IMR-90 (cell line): ENCODE results near the gene LCE1F. TPM values are rescaled to one million over a fixed set of nuclear protein-coding genes. Genes with fewer than 3 reads are reported as not detected.

Experiments
- ATAC-seq: fragments of 200-7000 bp; cut with Tn5 transposase; 2 replicates; pipeline ENCODE4 v1.9.1; 2020; ENCODE audit warnings: low read depth, mild to moderate bottlenecking, moderate library complexity
- Bru-seq: library from RNA; stranded (reverse); fragments of 400-500 nt; gene quantifications from one replicate; lab custom pipeline; 2021; lab: Mats Ljungman, UMichigan
- BruChase-seq, 2 experiments: library from RNA; stranded (reverse); fragments of 400-500 nt; gene quantifications; one replicate each; lab custom pipeline; 2021; lab: Mats Ljungman, UMichigan
- BruUV-seq: library from RNA; stranded (reverse); fragments of 400-500 nt; replicated peaks from 2 replicates; lab custom pipeline; 2021; lab: Mats Ljungman, UMichigan
- CTCF ChIA-PET: fragments of 300-600 bp; formaldehyde crosslinking; extraction: SDS; loops from one replicate; lab custom pipeline; 2021; ENCODE audit warnings: antibody characterized with exemption; lab: Yijun Ruan, JAX
- POLR2A ChIA-PET: fragments of 300-600 bp; sonication (Branson Sonifier 250); formaldehyde crosslinking; loops from one replicate; lab custom pipeline; 2022; ENCODE audit warnings: antibody characterized with exemption; ENCODE audit not compliant: unreplicated experiment; lab: Charles Lee
- DNase-seq: peaks from one replicate; pipeline ENCODE4 v3.0.0; 2013
- H2AFZ ChIP-seq: replicated peaks from 2 replicates; pipeline ENCODE3; 2013; ENCODE audit warnings: low read length, mild to moderate bottlenecking; ENCODE audit not compliant: poor library complexity
- H2AK5ac ChIP-seq: 2 replicates; pipeline ENCODE4 v1.6.1; 2013; ENCODE audit warnings: low read depth, low read length, inconsistent platforms
- H2AK9ac ChIP-seq: replicated peaks from 2 replicates; pipeline ENCODE3; 2013; ENCODE audit warnings: mild to moderate bottlenecking, low read depth, low read length, moderate library complexity; ENCODE audit not compliant: poor library complexity
- H2BK120ac ChIP-seq: 2 replicates; pipeline ENCODE4 v1.6.1; 2013; ENCODE audit warnings: low read depth, low read length, inconsistent platforms
- H2BK15ac ChIP-seq: 3 replicates; pipeline ENCODE4 v1.6.1; 2013; ENCODE audit warnings: low read depth, low read length, inconsistent platforms
- H2BK20ac ChIP-seq: 2 replicates; pipeline ENCODE4 v1.6.1; 2013; ENCODE audit warnings: low read depth, mild to moderate bottlenecking, inconsistent platforms, low read length, moderate library complexity
- H2BK5ac ChIP-seq: 2 replicates; pipeline ENCODE4 v1.6.1; 2013; ENCODE audit warnings: mild to moderate bottlenecking, low read depth, low read length, inconsistent platforms; ENCODE audit not compliant: poor library complexity, severe bottlenecking
- H3K14ac ChIP-seq: replicated peaks from 2 replicates; pipeline ENCODE4 v1.6.1; 2013; ENCODE audit warnings: low read depth, low read length, inconsistent platforms
- H3K18ac ChIP-seq: 2 replicates; pipeline ENCODE4 v1.6.1; 2013; ENCODE audit warnings: low read depth, low read length, control low read depth
- H3K23ac ChIP-seq: 2 replicates; pipeline ENCODE4 v1.6.1; 2013; ENCODE audit warnings: low read depth, low read length, inconsistent platforms
- H3K27ac ChIP-seq: 2 replicates; pipeline ENCODE4 v1.5.1; 2013; ENCODE audit warnings: mild to moderate bottlenecking, control low read depth, low read length; ENCODE audit not compliant: insufficient read depth
- H3K27me3 ChIP-seq: 2 replicates; pipeline ENCODE4 v1.6.1; 2013; ENCODE audit warnings: low read length; ENCODE audit not compliant: control insufficient read depth, insufficient read depth
- H3K36me3 ChIP-seq: 2 replicates; pipeline ENCODE4 v1.6.1; 2013; ENCODE audit warnings: low read length, mixed read lengths; ENCODE audit not compliant: control insufficient read depth, insufficient read depth
- H3K4ac ChIP-seq: 2 replicates; pipeline ENCODE4 v1.6.1; 2013; ENCODE audit warnings: low read depth, low read length, inconsistent platforms
- H3K4me1 ChIP-seq: 2 replicates; pipeline ENCODE4 v1.6.1; 2013; ENCODE audit warnings: low read length, mixed read lengths; ENCODE audit not compliant: control insufficient read depth, insufficient read depth
- H3K4me2 ChIP-seq: 2 replicates; pipeline ENCODE4 v1.6.1; 2013; ENCODE audit warnings: low read depth, mild to moderate bottlenecking, control low read depth, low read length, moderate library complexity
- H3K4me3 ChIP-seq: 2 replicates; pipeline ENCODE4 v1.5.1; 2013; ENCODE audit warnings: low read depth, mild to moderate bottlenecking, control low read depth, low read length, moderate library complexity; ENCODE audit not compliant: insufficient read depth
- H3K56ac ChIP-seq: 2 replicates; pipeline ENCODE4 v1.6.1; 2013; ENCODE audit warnings: low read length, inconsistent platforms; ENCODE audit not compliant: insufficient read depth; ENCODE audit errors: extremely low read depth
- H3K79me1 ChIP-seq, 2 experiments: 2 replicates each; pipeline ENCODE4 v1.6.1; 2013; ENCODE audit warnings: low read length in 2 of 2, inconsistent platforms in 1 of 2, low read depth in 1 of 2
- H3K9ac ChIP-seq: 2 replicates; pipeline ENCODE4 v1.6.1; 2013; ENCODE audit warnings: low read depth, low read length, control low read depth
- H3K9me1 ChIP-seq: 2 replicates; pipeline ENCODE4 v1.6.1; 2013; ENCODE audit warnings: low read length, inconsistent platforms; ENCODE audit not compliant: insufficient read depth
- H3K9me3 ChIP-seq: 2 replicates; pipeline ENCODE4 v1.6.1; 2013; ENCODE audit warnings: low read length; ENCODE audit not compliant: control insufficient read depth, insufficient read depth
- H4K20me1 ChIP-seq: 2 replicates; pipeline ENCODE4 v1.6.1; 2013; ENCODE audit warnings: low read length, inconsistent platforms; ENCODE audit not compliant: insufficient read depth
- H4K5ac ChIP-seq: 2 replicates; pipeline ENCODE4 v1.6.1; 2013; ENCODE audit warnings: mild to moderate bottlenecking, low read depth, low read length, control low read depth
- H4K8ac ChIP-seq, 2 experiments: 2 replicates each; pipeline ENCODE4 v1.6.1; 2013; ENCODE audit warnings: low read depth in 2 of 2, low read length in 2 of 2, control low read depth in 1 of 2, inconsistent platforms in 1 of 2
- H4K91ac ChIP-seq: 2 replicates; pipeline ENCODE4 v1.6.1; 2013; ENCODE audit warnings: low read depth, low read length, inconsistent platforms; ENCODE audit not compliant: insufficient read depth
- CHD1 ChIP-seq: IDR thresholded peaks from 2 replicates; pipeline ENCODE4 v1.6.1; 2012; ENCODE audit warnings: low read depth, low read length, improper control_type of control experiment
- CTCF ChIP-seq: conservative IDR thresholded peaks from 2 replicates; pipeline ENCODE4 v1.5.1; 2012; ENCODE audit warnings: mild to moderate bottlenecking, low read depth, low read length, improper control_type of control experiment
- MAFK ChIP-seq: IDR thresholded peaks from 2 replicates; pipeline ENCODE4 v1.6.1; 2012; ENCODE audit warnings: low read depth, low read length, improper control_type of control experiment
- MAZ ChIP-seq: IDR thresholded peaks from 2 replicates; pipeline ENCODE4 v1.6.1; 2012; ENCODE audit warnings: low read depth, mild to moderate bottlenecking, low read length, improper control_type of control experiment, moderate library complexity, borderline replicate concordance
- WGBS, 2 experiments: methylation state at CpG; one replicate each; pipeline versions ENCODE4 v1.1.5 to v1.1.7; 2013; ENCODE audit warnings: missing lambda C conversion rate in 2 of 2; ENCODE audit not compliant: insufficient read length in 1 of 2; ENCODE audit errors: extremely low coverage in 2 of 2; 5-methylcytosine and 5-hydroxymethylcytosine counted together
- dilution Hi-C: fragments of 300-500 bp; cut with HindIII; formaldehyde crosslinking; loops from one replicate; pipeline ENCODE4 v1.14.3; 2018; ENCODE audit warnings: low sequenced_read_pairs; ENCODE audit not compliant: unreplicated experiment
- in situ Hi-C: fragments of 300-500 bp; cut with MboI; formaldehyde crosslinking; loops from 3 replicates; pipeline ENCODE4 v1.14.3; 2019; ENCODE audit warnings: low sequenced_read_pairs, inconsistent platforms, mixed read lengths
- intact Hi-C: fragments of 100-400 bp; cut with micrococcal nuclease; formaldehyde crosslinking; loops from 2 replicates; pipeline ENCODE4 v1.10.0; 2022
- long read RNA-seq: library from polyadenylated mRNA; unstranded; transcript quantifications from one replicate; pipeline ENCODE4 v2.0.0, GENCODE V29; 2021; ENCODE audit not compliant: unreplicated experiment
- polyA plus RNA-seq, 3 experiments: library from polyadenylated mRNA; depleted of rRNA; stranded (reverse); fragments of >200 nt; gene quantifications; 2 replicates each; pipeline ENCODE4 v1.2.3, GENCODE V29; 2012; ENCODE audit warnings: low replicate concordance in 1 of 3
- total RNA-seq: library from RNA; depleted of rRNA; stranded (reverse); fragments of >200 nt; gene quantifications from 2 replicates; pipeline ENCODE4 v1.2.3, GENCODE V29; 2012; rRNA removed
- TF ChIP-seq, protein P1 (sequence below): fragments of 150-350 bp; IDR thresholded peaks from 2 replicates; pipeline ENCODE4 v1.6.1; 2017; ENCODE audit warnings: mild to moderate bottlenecking, antibody characterized with exemption, low read length, low read depth

LCE1F gene
- total RNA-seq, result not detected in 2 replicates
- not detected in 2 replicates for polyA plus RNA-seq (2012; rRNA removed)
- not detected in 2 replicates for polyA plus RNA-seq (2012; cell fraction: cytosol; rRNA removed)
- polyA plus RNA-seq (2012; cell fraction: nucleus; rRNA removed; ENCODE audit: low replicate concordance), result not detected in 2 replicates
- Bru-seq, nascent RNA, result not detected
- not detected for BruChase-seq, experiment 1, labeled RNA remaining after a 6-hour chase
- BruChase-seq, experiment 2, labeled RNA remaining after a 2-hour chase, result not detected
- long read RNA-seq, result 0 reads

DNA sequence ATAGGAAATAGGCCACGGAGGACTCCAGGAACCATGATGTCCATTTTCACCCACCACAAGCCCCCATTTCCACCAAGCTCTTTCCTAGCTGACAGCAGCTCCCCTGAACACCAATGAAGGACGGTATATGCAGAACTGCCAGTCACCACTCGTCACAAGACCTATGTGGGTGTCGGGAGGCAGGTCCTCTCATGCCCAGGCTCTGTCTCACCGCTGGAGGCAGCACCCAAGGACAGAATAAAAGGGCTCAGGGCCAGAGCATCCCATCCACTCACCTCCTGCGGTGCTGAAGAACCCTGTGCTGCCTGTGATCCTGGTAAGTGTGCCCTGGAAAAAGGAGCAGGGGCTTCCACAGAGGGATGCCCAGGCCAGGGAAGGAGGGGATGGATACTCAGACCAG is at the start of gene LCE1F:
LCE1F (plus strand) TSS at position 266 of the 400 bp plus-strand sequence. CDS start 1,232 bp downstream, outside the sequence.
- TF ChIP-seq, protein P1, sequence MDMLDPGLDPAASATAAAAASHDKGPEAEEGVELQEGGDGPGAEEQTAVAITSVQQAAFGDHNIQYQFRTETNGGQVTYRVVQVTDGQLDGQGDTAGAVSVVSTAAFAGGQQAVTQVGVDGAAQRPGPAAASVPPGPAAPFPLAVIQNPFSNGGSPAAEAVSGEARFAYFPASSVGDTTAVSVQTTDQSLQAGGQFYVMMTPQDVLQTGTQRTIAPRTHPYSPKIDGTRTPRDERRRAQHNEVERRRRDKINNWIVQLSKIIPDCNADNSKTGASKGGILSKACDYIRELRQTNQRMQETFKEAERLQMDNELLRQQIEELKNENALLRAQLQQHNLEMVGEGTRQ, result no peak
- TF ChIP-seq MAFK (no peak), CTCF (no peak), MAZ (no peak), CHD1 (no peak)
- no peak within 1 kb of the TSS for H2BK120ac ChIP-seq
- no peaks in the 10 kb centered on the region for H3K27me3 ChIP-seq
- no peak within 1 kb of the TSS for H4K8ac ChIP-seq
- ATAC-seq (no peak), DNase-seq (no peak)
- H2AK9ac ChIP-seq, result no peak within 1 kb of the TSS
- no peaks in the 10 kb centered on the region for H3K79me1 ChIP-seq
- H2AK5ac ChIP-seq, result no peak within 1 kb of the TSS
- WGBS, 2 experiments, result 50% methylated on average over 2 of the region's 6 CpGs; no CpG with 5 or more reads in 1 of the 2 experiments
- H4K91ac ChIP-seq, result no peak within 1 kb of the TSS
- H3K4me2 ChIP-seq, result no peak within 1 kb of the TSS
- H2AFZ ChIP-seq, result no peak within 1 kb of the TSS
- no peak within 1 kb of the TSS for H3K18ac ChIP-seq
- no peak within 1 kb of the TSS for H2BK15ac ChIP-seq
- H3K4me3 ChIP-seq, result no peak within 1 kb of the TSS
- H3K9me3 ChIP-seq, result no peaks in the 10 kb centered on the region
- dilution Hi-C loops, result no loop called here
- no peak within 1 kb of the TSS for H4K5ac ChIP-seq
- no peak within 1 kb of the TSS for H3K27ac ChIP-seq
- no peak within 1 kb of the TSS for H3K56ac ChIP-seq
- H3K9ac ChIP-seq, result no peak within 1 kb of the TSS
- BruUV-seq, result no TSS peak
- H2BK5ac ChIP-seq, result no peak within 1 kb of the TSS
- H3K9me1 ChIP-seq, result no peaks in the 10 kb centered on the region
- in situ Hi-C loops, result no loop called here
- no peaks in the 10 kb centered on the region for H3K36me3 ChIP-seq
- intact Hi-C loops, result no loop called here
- no peak within 1 kb of the TSS for H3K23ac ChIP-seq
- no peak within 1 kb of the TSS for H3K14ac ChIP-seq
- no peaks in the 10 kb centered on the region for H3K4me1 ChIP-seq
- H4K20me1 ChIP-seq, result no peaks in the 10 kb centered on the region
- H2BK20ac ChIP-seq, result no peak within 1 kb of the TSS
- ChIA-PET POLR2A (no interaction called here), CTCF (no interaction called here)
- H3K4ac ChIP-seq, result no peak within 1 kb of the TSS
